ENCODE data around the gene CYGB. TPM values are rescaled to one million over a fixed set of nuclear protein-coding genes. Genes with fewer than 3 reads are reported as not detected.

Gene CYGB
- total and polyA plus RNA-seq, 9 of the 15 experiments (the other 6 are each of a cell fraction or from before 2014, with no cell fraction given) = 0.08 to 0.95 (median 0.18) TPM; not detected in 5

DNA sequence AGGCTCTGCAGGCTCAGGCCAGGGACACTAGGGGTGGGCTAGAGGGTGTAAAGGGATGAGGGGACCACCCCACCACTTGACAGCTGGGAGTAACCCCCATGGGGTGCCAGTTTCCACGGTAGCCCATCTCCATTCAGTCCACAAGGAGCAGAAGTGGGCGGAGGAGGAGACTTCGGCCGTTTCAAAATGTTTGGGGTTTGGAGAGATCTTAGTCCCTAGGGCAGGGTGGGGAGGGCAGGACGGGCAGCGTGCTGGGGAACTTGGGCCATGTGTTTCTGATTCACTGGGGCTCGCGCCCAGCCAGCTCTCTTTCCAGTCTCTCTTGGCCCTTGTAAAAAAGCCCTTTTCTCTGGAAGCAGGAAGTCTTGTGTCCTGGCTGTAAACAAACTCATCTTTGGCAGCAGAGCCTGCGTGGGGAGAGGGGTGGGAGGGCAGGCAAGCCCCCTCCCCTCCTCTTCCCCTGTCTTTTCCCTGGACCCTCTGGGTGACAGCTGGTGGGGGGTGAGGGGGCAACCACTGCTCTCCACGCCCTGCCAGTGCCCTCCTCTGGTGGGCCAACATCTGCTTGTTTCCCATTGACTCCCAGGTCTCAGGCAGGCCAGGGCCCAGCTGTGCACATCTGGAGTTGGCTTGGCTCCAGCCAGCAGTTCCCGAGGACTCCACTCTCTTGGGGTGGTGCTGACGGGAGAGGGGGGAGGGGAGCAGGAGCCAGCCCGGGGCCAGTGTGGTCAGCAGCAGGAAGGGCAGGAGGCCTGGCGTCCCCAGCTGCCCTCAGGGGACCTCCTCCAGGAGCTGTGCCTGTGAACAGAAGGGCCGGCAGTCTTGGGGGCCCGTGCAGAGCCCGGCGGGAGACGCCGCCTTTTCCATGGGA lies 8.1 kb downstream of the CYGB start (continued):
- TF ChIP-seq, protein P1, sequence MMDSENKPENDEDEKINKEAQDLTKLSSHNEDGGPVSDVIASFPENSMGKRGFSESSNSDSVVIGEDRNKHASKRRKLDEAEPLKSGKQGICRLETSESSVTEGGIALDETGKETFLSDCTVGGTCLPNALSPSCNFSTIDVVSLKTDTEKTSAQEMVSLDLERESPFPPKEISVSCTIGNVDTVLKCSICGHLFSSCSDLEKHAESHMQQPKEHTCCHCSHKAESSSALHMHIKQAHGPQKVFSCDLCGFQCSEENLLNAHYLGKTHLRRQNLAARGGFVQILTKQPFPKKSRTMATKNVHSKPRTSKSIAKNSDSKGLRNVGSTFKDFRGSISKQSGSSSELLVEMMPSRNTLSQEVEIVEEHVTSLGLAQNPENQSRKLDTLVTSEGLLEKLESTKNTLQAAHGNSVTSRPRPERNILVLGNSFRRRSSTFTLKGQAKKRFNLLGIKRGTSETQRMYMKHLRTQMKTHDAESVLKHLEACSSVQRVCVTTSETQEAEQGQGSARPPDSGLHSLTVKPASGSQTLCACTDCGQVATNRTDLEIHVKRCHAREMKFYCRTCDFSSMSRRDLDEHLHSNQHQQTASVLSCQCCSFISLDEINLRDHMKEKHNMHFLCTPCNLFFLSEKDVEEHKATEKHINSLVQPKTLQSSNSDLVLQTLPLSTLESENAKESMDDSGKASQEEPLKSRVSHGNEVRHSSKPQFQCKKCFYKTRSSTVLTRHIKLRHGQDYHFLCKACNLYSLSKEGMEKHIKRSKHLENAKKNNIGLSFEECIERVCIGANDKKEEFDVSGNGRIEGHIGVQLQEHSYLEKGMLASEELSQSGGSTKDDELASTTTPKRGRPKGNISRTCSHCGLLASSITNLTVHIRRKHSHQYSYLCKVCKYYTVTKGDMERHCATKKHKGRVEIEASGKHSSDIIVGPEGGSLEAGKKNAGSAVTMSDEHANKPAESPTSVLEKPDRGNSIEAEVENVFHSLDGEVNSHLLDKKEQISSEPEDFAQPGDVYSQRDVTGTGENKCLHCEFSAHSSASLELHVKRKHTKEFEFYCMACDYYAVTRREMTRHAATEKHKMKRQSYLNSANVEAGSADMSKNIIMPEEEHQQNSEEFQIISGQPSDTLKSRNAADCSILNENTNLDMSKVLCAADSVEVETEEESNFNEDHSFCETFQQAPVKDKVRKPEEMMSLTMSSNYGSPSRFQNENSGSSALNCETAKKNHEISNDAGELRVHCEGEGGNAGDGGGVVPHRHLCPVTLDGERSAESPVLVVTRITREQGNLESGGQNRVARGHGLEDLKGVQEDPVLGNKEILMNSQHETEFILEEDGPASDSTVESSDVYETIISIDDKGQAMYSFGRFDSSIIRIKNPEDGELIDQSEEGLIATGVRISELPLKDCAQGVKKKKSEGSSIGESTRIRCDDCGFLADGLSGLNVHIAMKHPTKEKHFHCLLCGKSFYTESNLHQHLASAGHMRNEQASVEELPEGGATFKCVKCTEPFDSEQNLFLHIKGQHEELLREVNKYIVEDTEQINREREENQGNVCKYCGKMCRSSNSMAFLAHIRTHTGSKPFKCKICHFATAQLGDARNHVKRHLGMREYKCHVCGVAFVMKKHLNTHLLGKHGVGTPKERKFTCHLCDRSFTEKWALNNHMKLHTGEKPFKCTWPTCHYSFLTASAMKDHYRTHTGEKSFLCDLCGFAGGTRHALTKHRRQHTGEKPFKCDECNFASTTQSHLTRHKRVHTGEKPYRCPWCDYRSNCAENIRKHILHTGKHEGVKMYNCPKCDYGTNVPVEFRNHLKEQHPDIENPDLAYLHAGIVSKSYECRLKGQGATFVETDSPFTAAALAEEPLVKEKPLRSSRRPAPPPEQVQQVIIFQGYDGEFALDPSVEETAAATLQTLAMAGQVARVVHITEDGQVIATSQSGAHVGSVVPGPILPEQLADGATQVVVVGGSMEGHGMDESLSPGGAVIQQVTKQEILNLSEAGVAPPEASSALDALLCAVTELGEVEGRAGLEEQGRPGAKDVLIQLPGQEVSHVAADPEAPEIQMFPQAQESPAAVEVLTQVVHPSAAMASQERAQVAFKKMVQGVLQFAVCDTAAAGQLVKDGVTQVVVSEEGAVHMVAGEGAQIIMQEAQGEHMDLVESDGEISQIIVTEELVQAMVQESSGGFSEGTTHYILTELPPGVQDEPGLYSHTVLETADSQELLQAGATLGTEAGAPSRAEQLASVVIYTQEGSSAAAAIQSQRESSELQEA (IDR thresholded peaks at IDR 0.05; ENCODE audit: low read depth) = no peak
- TF ChIP-seq HDAC8 (tag; IDR thresholded peaks at IDR 0.05) = no peak; the same call in 1 of the 2 replicates
- TF ChIP-seq, protein P2, sequence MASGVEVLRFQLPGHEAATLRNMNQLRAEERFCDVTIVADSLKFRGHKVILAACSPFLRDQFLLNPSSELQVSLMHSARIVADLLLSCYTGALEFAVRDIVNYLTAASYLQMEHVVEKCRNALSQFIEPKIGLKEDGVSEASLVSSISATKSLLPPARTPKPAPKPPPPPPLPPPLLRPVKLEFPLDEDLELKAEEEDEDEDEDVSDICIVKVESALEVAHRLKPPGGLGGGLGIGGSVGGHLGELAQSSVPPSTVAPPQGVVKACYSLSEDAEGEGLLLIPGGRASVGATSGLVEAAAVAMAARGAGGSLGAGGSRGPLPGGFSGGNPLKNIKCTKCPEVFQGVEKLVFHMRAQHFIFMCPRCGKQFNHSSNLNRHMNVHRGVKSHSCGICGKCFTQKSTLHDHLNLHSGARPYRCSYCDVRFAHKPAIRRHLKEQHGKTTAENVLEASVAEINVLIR (CRISPR knock-in tag; IDR thresholded peaks at IDR 0.05) = no peak
- TF ChIP-seq ZNF384 (IDR thresholded peaks at IDR 0.05; ENCODE audit: low read depth, low read length) = no peak
- no peak for TF ChIP-seq RBM25 (IDR thresholded peaks at IDR 0.05; ENCODE audit: low read depth, low read length, severe bottlenecking)
- no peak for TF ChIP-seq JUN (IDR thresholded peaks at IDR 0.05; ENCODE audit: borderline replicate concordance, low read depth, low read length)
- TF ChIP-seq JUN (CRISPR knock-in tag; IDR thresholded peaks at IDR 0.05; ENCODE audit: borderline replicate concordance) = no peak
- peak; percentile 72 for TF ChIP-seq MYNN (IDR thresholded peaks at IDR 0.05)
- no peak for TF ChIP-seq MYNN (CRISPR knock-in tag; IDR thresholded peaks at IDR 0.05)
- TF ChIP-seq RBM22 (IDR thresholded peaks at IDR 0.05; ENCODE audit: low read depth, low read length, poor library complexity, severe bottlenecking) = no peak
- no peak for TF ChIP-seq MYBL2 (IDR thresholded peaks at IDR 0.05; ENCODE audit: low read depth)
- TF ChIP-seq MYBL2 (CRISPR knock-in tag; IDR thresholded peaks at IDR 0.05; ENCODE audit: borderline replicate concordance) = no peak
- TF ChIP-seq MED1 (CRISPR knock-in tag; IDR thresholded peaks at IDR 0.05; ENCODE audit: borderline replicate concordance) = no peak
- TF ChIP-seq BHLHE40 (IDR thresholded peaks at IDR 0.05; ENCODE audit: low read length) = no peak
- TF ChIP-seq, protein P3, sequence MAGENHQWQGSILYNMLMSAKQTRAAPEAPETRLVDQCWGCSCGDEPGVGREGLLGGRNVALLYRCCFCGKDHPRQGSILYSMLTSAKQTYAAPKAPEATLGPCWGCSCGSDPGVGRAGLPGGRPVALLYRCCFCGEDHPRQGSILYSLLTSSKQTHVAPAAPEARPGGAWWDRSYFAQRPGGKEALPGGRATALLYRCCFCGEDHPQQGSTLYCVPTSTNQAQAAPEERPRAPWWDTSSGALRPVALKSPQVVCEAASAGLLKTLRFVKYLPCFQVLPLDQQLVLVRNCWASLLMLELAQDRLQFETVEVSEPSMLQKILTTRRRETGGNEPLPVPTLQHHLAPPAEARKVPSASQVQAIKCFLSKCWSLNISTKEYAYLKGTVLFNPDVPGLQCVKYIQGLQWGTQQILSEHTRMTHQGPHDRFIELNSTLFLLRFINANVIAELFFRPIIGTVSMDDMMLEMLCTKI (IDR thresholded peaks at IDR 0.05; ENCODE audit: partially characterized antibody) = no peak
- no peak for TF ChIP-seq STAT5B (CRISPR knock-in tag; IDR thresholded peaks at IDR 0.05)
- TF ChIP-seq EP400 (IDR thresholded peaks at IDR 0.05) = peak; percentile 28; the same call in 1 of the 2 replicates
- TF ChIP-seq ZKSCAN1 (IDR thresholded peaks at IDR 0.05; ENCODE audit: low read depth, low read length) = peak; percentile 43; the same call in 1 of the 2 replicates

Measured in K562 (cell line).